ENCODE measurements around the gene GIPC2.

- no peak for TF ChIP-seq KDM5A (IDR thresholded peaks at IDR 0.05)
- no peak for TF ChIP-seq SREBF2 (IDR thresholded peaks at IDR 0.05)
- no peak for TF ChIP-seq GATA3 (IDR thresholded peaks at IDR 0.05; ENCODE audit: borderline replicate concordance)
- no peak for TF ChIP-seq CHD2 (IDR thresholded peaks at IDR 0.05; ENCODE audit: low read length, partially characterized antibody)
- TF ChIP-seq CTCF (IDR thresholded peaks at IDR 0.05): no peak
- no peak for TF ChIP-seq EP300 (IDR thresholded peaks at IDR 0.05)
Observed at GRCh38 chr1:78104322-78104721, 58.6 kb downstream of the GIPC2 start.
